ENCODE measurements around the gene RFC3. TPM values are rescaled to one million over a fixed set of nuclear protein-coding genes. Genes with fewer than 3 reads are reported as not detected.

Gene RFC3
- total RNA-seq, 1 experiment from 2014 or later, result 59.2 TPM

GRCh38 chr13:33775339-33776108, 42.4 kb upstream of the RFC3 start:
- Histone ChIP-seq H3K27me3 (ENCODE audit: insufficient read depth, low read length) (no peaks in the 10 kb centered on the region), H3K4me1 (ENCODE audit: insufficient read depth, low read length) (no peaks in the 10 kb centered on the region), H3K23me2 (ENCODE audit: insufficient read length, low read depth, low read length, poor library complexity, severe bottlenecking) (no peaks in the 10 kb centered on the region), H3K4ac (ENCODE audit: low read depth, low read length) (no peak overlapping the region), H2BK12ac (ENCODE audit: insufficient read length, low read depth, low read length) (no peak overlapping the region), H4K20me1 (ENCODE audit: control insufficient read depth, insufficient read depth, insufficient read length) (no peaks in the 10 kb centered on the region), H2BK5ac (ENCODE audit: insufficient read length, low read length) (no peak overlapping the region), H3K79me2 (ENCODE audit: insufficient read depth, low read length) (no peaks in the 10 kb centered on the region), H3K56ac (ENCODE audit: insufficient read length, low read depth, low read length) (no peak overlapping the region), H3K23ac (ENCODE audit: insufficient read length, low read depth, low read length) (no peak overlapping the region), H2BK120ac (ENCODE audit: low read depth, low read length, poor library complexity, severe bottlenecking) (no peak overlapping the region), H4K8ac (replicated peaks; ENCODE audit: insufficient read length, low read depth, low read length) (no peak overlapping the region), H3K4me2 (ENCODE audit: insufficient read depth, insufficient read length, low read length) (no peak overlapping the region), H3K79me1 (ENCODE audit: insufficient read depth, low read depth, low read length, poor library complexity, severe bottlenecking) (no peaks in the 10 kb centered on the region), H4K5ac (ENCODE audit: insufficient read length, low read depth, low read length) (no peak overlapping the region), H3K9ac (ENCODE audit: extremely low read depth, insufficient read length, low read length) (no peak overlapping the region), H3K27ac (ENCODE audit: insufficient read length, low read depth, low read length) (no peak overlapping the region), H3K9me3 (ENCODE audit: control insufficient read depth, low read depth, low read length) (no peaks in the 10 kb centered on the region), H2AK5ac (ENCODE audit: insufficient read length, low read length) (no peak overlapping the region), H4K91ac (ENCODE audit: insufficient read length, low read depth, low read length) (no peak overlapping the region), H3K14ac (ENCODE audit: insufficient read depth, low read length) (no peak overlapping the region), H3T11ph (ENCODE audit: low read length) (no peak overlapping the region), H2BK20ac (ENCODE audit: low read depth, low read length, poor library complexity, severe bottlenecking) (no peak overlapping the region), H2BK15ac (ENCODE audit: low read depth, low read length) (no peak overlapping the region), H2AFZ (ENCODE audit: low read length) (no peak overlapping the region), H3K18ac (ENCODE audit: insufficient read length, low read depth, low read length) (no peak overlapping the region)
- no peak for DNase-seq
- WGBS (ENCODE audit: extremely low coverage, insufficient read length, low lambda C conversion rate), result no CpG with 5 or more reads among the region's 2 CpGs
- Mint-ChIP-seq H3K27ac (peak overlapping the region in 1 of 3 experiments; percentile 79; a peak in 1 of 7 replicates), H3K4me3 (no peak overlapping the region), H3K9me3 (peaks cover under 1 to 3% of the 10 kb centered on the region in 2 experiments; a peak in 4 of 5 replicates), H3K27me3 (ENCODE audit: low read depth) (no peaks in the 10 kb centered on the region), H3K36me3 (ENCODE audit: insufficient read depth in 1 of 3, low read depth in 3 of 3) (no peaks in the 10 kb centered on the region; a peak in 2 of 7 replicates), H3K4me1 (peaks cover 12% of the 10 kb centered on the region in 2 experiments)
- no peak for TF ChIP-seq CTCF (conservative IDR thresholded peaks at IDR 0.05)

Measured in H9 (cell line).